GM15510 (cell line): Measurements from ENCODE around the gene KRTAP5-9.

Experiments
- POLR2A ChIP-seq: IDR thresholded peaks from 3 replicates; pipeline ENCODE4 v1.6.1; 2011; ENCODE audit warnings: borderline replicate concordance; ENCODE audit not compliant: insufficient read length; ENCODE audit errors: extremely low read depth

The KRTAP5-9 gene

GRCh38 chr11:71577469-71578004, 29.3 kb downstream of the KRTAP5-9 start:
- no peak for TF ChIP-seq POLR2A

- TF ChIP-seq POLR2A: no peak
These were observed 32.1 kb downstream of the KRTAP5-9 start for GRCh38 chr11:71580057-71581003.

- TF ChIP-seq POLR2A: no peak
These were observed 33.6 kb downstream of the KRTAP5-9 start for GRCh38 chr11:71581826-71582225.

- no peak for TF ChIP-seq POLR2A
These were observed 34.2 kb downstream of the KRTAP5-9 start, which contains the start of gene KRTAP5-11 for GRCh38 chr11:71582309-71582895. Gene KRTAP5-11, minus strand, starts transcription at chr11:71582875. Its CDS starts 38 bp downstream, at chr11:71582837.
